Measurements from ENCODE around the gene PTPRG.

DNA sequence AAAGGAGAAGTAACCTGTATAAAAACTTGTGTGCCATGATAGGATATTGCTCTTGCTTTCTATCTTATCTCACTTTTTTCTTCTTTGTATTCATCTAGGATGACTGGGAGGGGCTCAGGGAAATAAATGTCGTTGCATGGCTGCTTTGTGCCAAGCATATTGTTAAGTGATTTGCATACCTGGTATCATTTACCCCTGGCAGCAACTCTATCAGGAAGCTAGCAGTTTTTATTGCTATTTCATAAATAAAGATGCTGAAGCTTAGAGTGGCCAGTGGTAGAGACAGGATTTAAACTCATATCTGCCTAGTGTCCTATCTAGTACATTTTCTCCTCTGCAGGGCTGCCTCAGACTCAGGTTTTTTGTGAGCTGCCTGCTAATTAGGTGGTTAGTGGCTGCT, 253.3 kb downstream of the PTPRG start:
- TF ChIP-seq, protein P1, sequence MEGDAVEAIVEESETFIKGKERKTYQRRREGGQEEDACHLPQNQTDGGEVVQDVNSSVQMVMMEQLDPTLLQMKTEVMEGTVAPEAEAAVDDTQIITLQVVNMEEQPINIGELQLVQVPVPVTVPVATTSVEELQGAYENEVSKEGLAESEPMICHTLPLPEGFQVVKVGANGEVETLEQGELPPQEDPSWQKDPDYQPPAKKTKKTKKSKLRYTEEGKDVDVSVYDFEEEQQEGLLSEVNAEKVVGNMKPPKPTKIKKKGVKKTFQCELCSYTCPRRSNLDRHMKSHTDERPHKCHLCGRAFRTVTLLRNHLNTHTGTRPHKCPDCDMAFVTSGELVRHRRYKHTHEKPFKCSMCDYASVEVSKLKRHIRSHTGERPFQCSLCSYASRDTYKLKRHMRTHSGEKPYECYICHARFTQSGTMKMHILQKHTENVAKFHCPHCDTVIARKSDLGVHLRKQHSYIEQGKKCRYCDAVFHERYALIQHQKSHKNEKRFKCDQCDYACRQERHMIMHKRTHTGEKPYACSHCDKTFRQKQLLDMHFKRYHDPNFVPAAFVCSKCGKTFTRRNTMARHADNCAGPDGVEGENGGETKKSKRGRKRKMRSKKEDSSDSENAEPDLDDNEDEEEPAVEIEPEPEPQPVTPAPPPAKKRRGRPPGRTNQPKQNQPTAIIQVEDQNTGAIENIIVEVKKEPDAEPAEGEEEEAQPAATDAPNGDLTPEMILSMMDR (IDR thresholded peaks at IDR 0.05), result no peak
- TF ChIP-seq POLR2A (IDR thresholded peaks at IDR 0.05), result no peak

Measured in right lobe of liver (tissue), 4 donors.